Measurements from ENCODE around the gene SYDE1.
A peak's percentile ranks its signal among the peaks of the same experiment; 100 is the strongest.

SYDE1 gene

DNA sequence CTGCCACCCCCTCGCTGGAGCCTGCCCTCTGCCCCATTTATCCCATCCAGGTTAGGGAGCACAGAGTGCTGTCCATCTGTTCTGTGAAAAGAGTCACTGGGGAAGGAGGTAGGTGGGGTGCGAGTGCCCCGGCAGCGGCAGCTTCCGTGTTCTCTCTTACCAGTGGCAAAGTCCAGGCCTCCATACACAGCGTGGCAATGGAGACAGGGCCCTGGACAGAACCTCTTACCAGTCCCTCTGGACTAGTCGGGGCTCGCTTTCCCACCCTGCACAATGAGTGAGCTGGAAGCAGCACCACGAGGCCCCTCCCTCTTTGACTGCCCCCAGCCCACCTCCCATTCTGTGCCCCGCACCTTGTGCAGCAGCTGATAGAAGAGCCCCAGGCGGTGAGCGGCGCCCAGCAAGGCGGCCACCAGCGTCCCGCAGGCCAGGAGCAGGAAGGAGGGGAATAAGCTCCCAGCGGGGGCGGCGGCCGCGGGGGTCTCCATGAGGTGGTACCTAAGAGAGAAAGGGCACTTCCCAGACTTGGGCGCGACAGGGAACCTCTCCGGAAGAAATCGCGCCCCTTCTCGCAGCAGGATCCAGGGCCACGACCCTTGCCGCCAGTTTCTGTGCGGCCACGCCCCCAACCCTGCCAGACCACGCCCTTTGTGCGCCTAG lies 17.5 kb downstream of the SYDE1 start:
- DNase-seq (ENCODE audit: low spot score), result no peak

GRCh38 chr19:15125232-15126067 lies 18.2 kb downstream of the SYDE1 start:
- peak; percentile 100 for DNase-seq (ENCODE audit: low spot score)

DNA sequence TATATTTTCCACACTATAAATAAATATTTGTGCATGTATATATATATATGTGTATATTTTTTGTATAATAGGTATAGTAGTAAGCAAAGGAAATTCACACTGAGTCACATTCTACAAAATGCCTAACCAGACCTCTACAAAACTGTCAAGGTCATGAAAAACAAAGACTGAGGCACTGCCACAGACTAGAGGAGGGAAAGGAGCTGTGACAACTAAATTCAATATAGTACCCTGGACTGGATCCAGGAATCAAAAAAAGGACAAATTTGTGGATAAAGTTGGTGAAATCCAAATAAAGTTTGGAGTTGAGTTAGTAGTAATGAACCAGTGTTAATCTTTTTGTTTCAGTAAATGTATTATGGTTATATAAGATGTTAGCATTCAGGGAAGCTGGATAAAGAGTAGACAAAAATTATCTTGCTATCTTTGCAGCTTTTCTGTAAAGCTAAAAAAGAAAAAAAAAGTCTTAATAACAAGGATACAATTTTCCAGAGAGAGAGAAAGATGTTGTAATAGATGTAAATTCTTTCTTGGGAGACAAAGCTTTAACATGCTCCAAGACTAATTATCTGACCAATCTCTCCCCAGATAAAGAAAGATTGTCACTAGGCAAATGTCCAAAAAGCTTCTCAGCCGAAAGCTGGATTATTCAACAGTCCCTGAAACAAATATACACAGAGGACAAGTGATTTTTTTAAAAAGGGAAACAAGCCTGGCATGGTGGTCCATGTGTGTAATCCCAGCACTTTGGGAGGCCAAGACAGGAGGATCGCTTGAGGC lies 19.1 kb downstream of the SYDE1 start:
- no peak for DNase-seq (ENCODE audit: low spot score)

DNA sequence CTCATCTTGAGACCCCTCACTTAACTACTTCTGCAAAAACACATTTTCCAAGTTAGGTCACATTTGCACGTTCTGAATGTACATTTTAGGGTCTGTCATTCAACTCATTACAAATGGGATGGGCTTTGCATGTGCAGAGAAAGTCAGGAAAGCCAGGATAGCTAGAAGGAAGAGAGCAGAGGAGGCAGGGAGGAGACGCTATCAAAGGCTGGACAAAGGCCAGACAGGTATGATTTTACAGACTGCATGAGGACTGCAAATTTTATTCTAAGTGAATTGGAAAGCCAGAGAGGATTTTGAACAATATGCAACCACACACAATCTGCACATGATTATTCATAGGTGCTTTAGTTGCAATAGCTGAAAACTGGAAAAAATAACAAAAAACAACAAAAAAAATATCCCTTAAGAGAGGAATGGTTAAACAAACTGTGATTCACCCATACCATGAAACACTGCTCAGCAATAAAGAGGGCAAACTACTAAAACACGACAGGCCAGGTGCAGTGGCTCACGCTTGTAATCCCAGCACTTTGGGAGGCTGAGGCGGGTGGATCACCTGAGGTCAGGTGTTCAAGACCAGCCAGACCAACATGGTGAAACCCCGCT lies 21.1 kb downstream of the SYDE1 start:
- DNase-seq (ENCODE audit: low spot score), result no peak

DNA sequence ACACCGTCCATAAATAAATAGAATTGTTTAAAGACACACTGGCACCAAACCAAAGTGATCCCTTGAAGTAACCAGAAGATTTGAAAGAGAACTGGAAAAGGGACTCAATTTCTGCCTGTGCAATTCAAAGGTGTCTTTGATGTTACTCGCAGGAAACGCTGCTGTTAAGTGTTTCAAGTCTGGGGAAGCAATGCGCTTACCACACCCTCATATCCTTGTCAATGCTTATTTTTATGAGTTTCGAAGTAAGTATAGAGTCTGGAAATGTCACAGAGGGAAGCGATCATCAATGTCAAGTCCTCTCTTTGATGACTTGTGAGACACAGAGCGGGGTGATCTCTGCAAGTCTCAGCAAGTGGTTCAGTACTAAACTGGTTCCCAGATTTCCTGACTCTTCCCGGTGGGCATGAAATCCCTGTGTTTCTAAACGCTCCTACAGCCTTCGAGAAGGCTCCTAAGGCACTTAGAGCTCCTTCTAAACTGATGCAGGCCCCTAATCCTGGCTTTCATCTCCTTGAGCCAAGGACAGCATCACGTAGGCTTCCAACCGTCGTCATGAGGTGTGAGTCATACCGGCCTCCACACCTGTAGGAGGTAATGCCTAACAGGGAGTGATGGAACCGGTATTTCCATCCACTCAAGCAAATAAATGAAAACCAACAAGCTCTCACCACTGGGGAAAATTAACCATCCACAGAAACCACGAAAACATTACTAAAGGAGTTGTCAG lies 22.8 kb downstream of the SYDE1 start:
- no peak for DNase-seq (ENCODE audit: low spot score)

DNA sequence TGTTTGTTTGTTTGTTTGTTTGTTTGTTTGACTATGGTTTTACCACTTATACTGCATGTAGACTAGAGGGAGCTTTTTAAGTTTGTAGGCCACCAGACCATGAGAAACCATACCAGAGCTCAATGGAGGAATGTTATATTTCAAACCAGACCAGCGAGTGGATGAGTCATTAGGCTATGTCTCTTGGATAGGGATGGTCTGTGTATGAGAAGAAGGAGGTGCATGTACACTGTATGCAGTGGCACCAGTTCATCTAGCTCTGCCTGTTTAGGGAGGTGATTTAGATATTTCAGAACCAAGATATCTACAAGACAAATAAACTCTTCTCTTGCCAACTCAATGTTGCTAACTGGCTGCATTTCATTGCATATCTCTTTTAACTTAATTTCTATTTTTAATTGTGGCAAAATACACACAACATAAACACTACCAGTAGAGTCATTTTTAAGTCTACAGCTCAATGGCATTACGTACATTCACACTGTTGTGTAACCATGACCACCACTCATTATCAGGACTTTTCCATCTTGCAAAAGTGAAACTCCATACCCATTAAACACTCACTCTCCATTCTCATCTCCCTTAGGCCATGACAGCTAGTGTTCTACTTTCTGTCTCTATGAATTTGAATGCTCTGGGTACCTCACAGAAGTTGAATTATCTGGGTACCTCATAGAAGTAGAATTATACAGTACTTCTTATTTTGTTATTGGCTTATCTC lies 29.2 kb downstream of the SYDE1 start:
- no peak for DNase-seq (ENCODE audit: low spot score)

DNA sequence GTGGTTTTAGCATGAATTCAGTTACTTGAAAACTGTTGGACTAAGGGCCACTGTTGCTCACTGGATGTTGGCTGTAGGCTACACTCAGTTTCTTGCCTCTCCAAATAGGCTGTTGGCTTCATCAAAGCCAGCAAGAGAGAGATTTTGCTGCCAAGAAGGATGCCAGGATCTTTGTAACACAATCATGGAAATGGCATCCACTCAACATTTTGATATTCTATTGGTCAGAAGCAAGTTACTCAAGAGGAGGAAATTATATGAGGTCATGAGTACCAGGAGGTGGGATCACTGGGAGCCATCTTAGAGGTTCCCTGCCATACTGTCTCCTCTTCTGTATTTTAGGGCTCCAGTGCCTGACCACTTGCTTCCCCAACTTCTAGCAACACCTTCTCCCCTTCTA lies 30.6 kb downstream of the SYDE1 start:
- DNase-seq (ENCODE audit: low spot score), result no peak

- no peak for DNase-seq (ENCODE audit: low spot score)
These were observed 31.2 kb downstream of the SYDE1 start for GRCh38 chr19:15138427-15138826.

DNA sequence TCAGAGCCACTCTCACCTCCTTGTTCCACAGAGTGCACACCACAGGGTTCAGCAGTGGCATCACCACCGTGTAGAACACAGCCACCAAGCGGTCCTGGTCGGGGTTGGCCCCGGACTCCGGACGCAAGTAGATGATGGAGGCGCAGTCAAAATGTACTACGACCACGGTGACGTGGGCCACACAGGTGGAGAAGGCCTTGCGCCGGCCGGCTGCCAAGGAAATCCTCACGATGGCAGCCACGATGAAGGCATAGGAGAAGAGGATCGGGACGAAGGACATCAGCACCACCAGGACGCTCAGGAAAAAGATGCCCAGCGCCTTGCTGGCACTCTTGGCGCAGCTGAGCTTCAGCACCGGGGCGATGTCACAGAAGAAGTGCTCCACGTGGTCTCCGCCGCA lies 33.9 kb downstream of the SYDE1 start:
- no peak for DNase-seq (ENCODE audit: low spot score)

- no peak for DNase-seq (ENCODE audit: low spot score)
These were observed 35.1 kb downstream of the SYDE1 start for GRCh38 chr19:15142313-15142712.

GRCh38 chr19:15144046-15144646 lies 36.9 kb downstream of the SYDE1 start:
- no peak for DNase-seq (ENCODE audit: low spot score)

- DNase-seq (ENCODE audit: low spot score), result no peak
These were observed 39.9 kb downstream of the SYDE1 start for GRCh38 chr19:15147090-15147489.

DNA sequence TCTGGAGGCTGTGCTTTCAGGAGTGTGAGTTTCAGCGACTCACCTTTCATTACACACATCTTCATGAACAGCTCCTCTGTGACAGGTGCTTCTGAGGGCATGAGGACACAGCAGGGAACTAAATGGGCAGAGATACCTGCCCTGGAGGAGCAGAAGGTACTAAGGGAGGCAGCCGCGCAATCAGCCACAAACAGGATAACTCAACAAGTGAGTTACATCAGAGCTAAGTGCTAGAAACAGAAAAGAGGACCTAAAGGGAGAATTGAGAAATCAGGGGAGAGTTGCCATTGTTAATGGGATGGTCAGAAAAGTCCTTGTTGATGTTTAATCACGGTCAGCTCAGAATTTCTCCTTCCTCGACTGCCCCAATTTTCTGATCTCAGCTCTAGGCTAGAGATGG lies 42.5 kb downstream of the SYDE1 start:
- DNase-seq (ENCODE audit: low spot score), result no peak

GRCh38 chr19:15154002-15154612 lies 46.9 kb downstream of the SYDE1 start:
- DNase-seq (ENCODE audit: low spot score), result no peak

GRCh38 chr19:15155296-15155695 lies 48.1 kb downstream of the SYDE1 start:
- no peak for DNase-seq (ENCODE audit: low spot score)

- no peak for DNase-seq (ENCODE audit: low spot score)
These were observed 49.2 kb downstream of the SYDE1 start for GRCh38 chr19:15156391-15156790.

- peak; percentile 7 for DNase-seq (ENCODE audit: low spot score)
These were observed 52.0 kb downstream of the SYDE1 start for GRCh38 chr19:15159251-15159650.

- DNase-seq (ENCODE audit: low spot score), result peak; percentile 64
These were observed 54.1 kb downstream of the SYDE1 start for GRCh38 chr19:15161028-15161984.
